ENCODE measurements around the gene TXNDC2.

DNA sequence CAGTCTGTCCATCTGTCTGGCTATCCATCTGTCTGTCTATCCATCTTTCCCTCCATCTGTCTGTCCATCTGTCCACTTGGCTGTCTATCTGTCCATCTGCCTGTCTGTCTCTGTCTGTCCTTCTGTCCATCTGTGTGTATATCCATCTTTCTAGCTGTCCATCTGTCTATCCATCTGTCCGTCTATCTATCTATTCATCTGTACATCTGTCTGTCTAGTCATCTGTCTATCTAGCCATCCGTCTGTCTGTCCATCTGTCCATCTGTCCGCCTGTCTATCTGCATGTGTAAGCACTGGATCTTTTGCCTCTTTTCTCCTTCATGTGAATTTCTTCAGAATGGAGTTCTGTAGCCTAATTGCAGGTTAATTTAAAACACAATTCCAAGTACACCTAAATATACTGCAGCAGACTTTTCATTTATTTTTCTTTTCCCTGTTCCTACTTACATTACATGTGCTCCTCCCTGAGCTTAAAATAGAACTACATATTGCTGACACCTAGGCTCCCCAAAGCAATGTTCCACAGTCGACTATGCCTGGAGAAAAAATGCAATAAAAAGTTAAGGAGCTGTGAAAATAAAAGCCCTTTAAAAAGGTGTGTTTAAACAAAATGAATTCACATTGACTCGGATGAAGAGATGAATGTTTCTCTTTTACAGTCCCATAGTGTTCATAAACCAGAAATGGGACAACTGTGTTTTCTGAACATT lies 37.4 kb upstream of the TXNDC2 start:
- TF ChIP-seq, protein P1, sequence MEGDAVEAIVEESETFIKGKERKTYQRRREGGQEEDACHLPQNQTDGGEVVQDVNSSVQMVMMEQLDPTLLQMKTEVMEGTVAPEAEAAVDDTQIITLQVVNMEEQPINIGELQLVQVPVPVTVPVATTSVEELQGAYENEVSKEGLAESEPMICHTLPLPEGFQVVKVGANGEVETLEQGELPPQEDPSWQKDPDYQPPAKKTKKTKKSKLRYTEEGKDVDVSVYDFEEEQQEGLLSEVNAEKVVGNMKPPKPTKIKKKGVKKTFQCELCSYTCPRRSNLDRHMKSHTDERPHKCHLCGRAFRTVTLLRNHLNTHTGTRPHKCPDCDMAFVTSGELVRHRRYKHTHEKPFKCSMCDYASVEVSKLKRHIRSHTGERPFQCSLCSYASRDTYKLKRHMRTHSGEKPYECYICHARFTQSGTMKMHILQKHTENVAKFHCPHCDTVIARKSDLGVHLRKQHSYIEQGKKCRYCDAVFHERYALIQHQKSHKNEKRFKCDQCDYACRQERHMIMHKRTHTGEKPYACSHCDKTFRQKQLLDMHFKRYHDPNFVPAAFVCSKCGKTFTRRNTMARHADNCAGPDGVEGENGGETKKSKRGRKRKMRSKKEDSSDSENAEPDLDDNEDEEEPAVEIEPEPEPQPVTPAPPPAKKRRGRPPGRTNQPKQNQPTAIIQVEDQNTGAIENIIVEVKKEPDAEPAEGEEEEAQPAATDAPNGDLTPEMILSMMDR (IDR thresholded peaks at IDR 0.05), result no peak
- no peak for TF ChIP-seq POLR2A (IDR thresholded peaks at IDR 0.05)

Data from uterus (tissue), 2 donors.